ENCODE results near the gene MEX3A.
"Not testable (repeated sequence)": the region's sequence is repeated elsewhere in the genome, so short reads cannot be mapped to it uniquely, and the experiment has no call there.

Gene MEX3A

DNA sequence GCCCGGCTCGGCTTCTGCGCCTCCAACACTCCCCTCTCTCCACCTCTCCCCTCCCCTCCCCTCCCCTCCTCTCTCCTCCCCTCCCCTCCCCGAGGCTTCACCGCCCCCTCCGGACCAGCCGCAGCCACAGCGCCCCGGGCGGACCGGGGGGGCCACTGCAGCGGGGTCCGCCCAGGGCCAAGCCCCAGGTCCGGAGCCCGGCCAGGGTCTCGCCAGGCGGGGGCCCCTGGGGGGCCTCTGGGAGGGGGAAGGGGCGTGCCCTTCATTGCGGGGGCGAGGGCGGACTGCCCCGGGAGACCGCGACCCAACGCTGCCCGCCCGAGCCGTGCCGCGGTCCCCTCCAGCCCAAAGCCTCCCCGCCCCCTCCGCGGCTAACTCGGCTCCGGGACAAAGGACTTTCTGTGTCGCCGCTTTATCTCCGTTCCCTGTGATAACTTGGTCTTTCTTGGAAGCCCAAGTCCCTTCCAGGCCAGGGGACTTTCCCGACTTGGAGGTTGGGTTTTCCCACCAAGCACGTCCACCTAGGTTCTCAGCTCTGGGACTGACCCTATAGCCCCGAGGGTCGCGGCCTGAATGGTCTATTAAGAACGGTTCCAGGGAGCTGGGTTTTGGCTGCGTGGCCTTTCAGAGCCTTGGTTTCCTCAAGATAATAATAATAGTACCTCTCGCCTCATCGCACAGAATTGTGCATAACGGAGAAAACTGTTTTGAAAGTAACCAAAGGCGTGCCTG, 28.3 kb downstream of the MEX3A start, which contains the start of gene UBQLN4:
TSS of gene UBQLN4 (minus strand) at position 31 of the 732 bp plus-strand sequence. CDS start 97 bp downstream, outside the sequence.
- peak; percentile 63 to 66 for DNase-seq

- peak; percentile 39 to 57 for DNase-seq
Observed at GRCh38 chr1:156052862-156053767, 29.1 kb downstream of the MEX3A start.

DNA sequence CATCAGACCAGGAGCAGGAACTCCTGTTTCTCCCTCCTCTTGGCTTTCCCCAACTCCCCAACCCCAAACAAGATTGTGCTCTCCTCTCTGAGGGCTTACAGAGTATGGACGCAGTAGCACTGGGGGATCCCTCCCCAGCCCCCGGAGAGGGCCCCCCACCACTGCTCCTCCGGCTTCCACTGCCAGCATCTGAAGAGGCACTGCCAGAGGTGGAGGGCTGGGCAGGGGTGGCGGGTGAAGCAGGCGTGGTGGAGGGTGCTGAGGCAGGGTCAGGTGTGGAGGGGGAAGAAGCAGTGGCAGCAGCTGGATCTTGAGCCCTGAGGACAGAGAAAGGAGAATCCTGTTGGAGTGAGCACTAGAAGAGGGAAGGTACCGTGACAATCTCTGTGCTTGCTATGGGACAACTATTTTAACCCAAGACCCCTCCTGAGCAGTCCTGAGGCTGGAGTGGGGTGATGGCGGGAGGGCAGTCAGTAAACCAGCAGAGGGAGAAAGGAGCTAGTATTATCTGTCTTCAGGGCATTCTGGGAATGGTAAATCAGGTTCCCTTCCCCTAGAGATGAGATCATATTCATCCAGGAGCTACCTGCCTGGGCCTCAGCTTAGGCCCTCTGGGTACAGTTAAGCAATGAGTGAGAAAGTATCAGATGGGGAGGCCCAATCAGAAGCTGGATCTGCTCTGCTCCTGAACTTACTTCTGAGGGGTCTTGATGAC, 31.1 kb downstream of the MEX3A start:
- DNase-seq: no peak

- DNase-seq: no peak
Observed at GRCh38 chr1:156050376-156050775, 31.9 kb downstream of the MEX3A start.

- no peak for DNase-seq
Observed at GRCh38 chr1:156048663-156049258, 33.5 kb downstream of the MEX3A start.

GRCh38 chr1:156045076-156045475, 37.2 kb downstream of the MEX3A start:
- DNase-seq: no peak

- DNase-seq: no peak
Observed at GRCh38 chr1:156042828-156043227, 39.4 kb downstream of the MEX3A start.

DNA sequence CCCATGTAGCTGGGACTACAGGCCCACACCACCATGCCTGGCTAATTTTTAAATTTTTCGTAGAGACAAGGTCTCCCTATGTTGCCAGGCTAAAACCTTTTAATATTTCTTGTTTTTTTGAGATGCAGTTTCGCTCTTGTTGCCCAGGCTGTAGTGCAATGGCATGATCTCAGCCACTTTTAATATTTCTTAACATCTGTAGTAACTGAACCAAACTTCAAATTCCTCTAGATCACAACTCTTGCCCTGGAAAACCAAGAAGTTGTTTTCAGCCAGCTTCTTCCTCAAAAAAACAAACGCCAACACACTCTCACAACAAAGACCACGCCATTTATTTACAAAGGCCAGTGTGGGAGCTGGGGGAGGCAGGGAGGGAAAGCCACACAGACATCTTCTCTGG, 47.3 kb downstream of the MEX3A start:
- DNase-seq: not testable (repeated sequence)

DNA sequence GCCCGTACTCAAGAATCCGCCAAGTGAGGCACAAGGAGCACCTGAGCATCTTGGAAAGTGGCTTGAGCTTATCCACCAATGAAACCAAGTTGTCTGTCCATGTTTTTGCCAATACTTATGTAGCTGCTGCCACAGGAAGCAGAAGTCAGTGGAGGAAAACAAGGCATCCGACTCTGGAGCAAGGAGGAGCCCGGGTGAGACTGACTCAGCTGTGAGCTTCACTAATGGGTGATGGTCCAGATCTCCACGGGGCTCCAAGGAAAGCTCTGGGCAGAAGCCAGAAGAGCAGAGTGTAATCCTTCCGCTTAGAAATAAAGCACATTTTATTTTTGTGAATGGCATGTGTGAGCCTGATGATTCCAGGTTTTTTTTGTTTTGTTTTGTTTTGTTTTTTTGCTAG, 49.3 kb downstream of the MEX3A start:
- no peak for DNase-seq

- no peak for DNase-seq
Observed at GRCh38 chr1:156026588-156026987, 55.7 kb downstream of the MEX3A start.

DNA sequence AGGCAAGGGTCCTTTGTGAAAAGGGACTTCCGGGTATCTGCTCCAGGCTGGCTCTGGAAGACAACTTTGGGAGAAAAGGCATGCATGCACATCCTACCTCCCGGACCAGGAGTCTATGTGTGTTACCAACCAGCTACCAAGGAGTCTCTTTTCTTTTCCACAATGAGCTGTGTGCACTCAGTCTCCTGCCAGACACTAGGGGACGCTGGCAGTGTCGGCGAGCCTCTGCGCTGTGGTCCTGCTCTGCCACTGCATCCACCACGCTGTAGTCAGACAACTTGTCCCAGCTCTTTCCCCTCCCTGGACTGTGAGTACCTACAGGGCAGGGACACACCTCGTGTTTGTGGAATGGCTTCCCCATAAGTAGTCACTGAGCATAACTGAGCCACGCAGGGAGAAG, 56.4 kb downstream of the MEX3A start:
- peak; percentile 47 to 60 for DNase-seq

DNA sequence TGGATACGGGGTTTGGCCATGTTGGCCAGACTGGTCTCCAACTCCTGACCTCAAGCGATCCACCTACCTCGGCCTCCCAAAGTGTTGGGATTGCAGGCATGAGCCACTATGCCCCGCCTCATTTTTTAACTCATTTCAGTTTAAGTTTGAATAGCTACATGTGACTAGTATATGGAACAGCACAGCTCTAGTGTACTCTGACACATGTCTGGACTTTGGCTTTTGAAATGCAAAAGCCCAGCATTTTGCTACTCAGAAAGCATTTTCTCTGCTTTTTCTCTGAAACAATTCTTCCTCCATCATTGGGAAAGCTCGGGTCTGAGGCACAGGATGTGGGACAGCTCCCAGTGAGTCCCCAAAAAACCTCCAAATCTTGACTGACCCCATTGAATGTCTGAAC, 57.5 kb downstream of the MEX3A start:
- DNase-seq: no peak

Data from AML-193 (cell line).